Keratinocyte (primary cell): ENCODE data around the gene PRKCI.

Experiments
- EZH2 ChIP-seq: IDR thresholded peaks from one replicate; pipeline ENCODE4 v1.6.1; 2012; ENCODE audit warnings: inconsistent platforms, mild to moderate bottlenecking, low read length, moderate library complexity
- TF ChIP-seq, protein P1 (sequence below), 3 experiments: IDR thresholded peaks in 1 of 3; conservative IDR thresholded peaks in 1 of 3; optimal IDR thresholded peaks in 1 of 3; 2 replicates in 2 of 3; 3 replicates in 1 of 3; pipeline versions ENCODE3 to v1.5.1; 2011; ENCODE audit warnings: low read length in 3 of 3, mild to moderate bottlenecking in 3 of 3, moderate library complexity in 2 of 3, control low read depth in 1 of 3, inconsistent platforms in 1 of 3; ENCODE audit not compliant: insufficient read depth in 2 of 3; ENCODE audit errors: extremely low read depth in 1 of 3

- TF ChIP-seq, protein P1, sequence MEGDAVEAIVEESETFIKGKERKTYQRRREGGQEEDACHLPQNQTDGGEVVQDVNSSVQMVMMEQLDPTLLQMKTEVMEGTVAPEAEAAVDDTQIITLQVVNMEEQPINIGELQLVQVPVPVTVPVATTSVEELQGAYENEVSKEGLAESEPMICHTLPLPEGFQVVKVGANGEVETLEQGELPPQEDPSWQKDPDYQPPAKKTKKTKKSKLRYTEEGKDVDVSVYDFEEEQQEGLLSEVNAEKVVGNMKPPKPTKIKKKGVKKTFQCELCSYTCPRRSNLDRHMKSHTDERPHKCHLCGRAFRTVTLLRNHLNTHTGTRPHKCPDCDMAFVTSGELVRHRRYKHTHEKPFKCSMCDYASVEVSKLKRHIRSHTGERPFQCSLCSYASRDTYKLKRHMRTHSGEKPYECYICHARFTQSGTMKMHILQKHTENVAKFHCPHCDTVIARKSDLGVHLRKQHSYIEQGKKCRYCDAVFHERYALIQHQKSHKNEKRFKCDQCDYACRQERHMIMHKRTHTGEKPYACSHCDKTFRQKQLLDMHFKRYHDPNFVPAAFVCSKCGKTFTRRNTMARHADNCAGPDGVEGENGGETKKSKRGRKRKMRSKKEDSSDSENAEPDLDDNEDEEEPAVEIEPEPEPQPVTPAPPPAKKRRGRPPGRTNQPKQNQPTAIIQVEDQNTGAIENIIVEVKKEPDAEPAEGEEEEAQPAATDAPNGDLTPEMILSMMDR (optimal IDR thresholded peaks at IDR 0.05 in 1 of 3, IDR thresholded peaks at IDR 0.05 in 1 of 3, conservative IDR thresholded peaks at IDR 0.05 in 1 of 3; ENCODE audit: extremely low read depth in 1 of 3, insufficient read depth in 2 of 3, low read length in 3 of 3), result no peak
- TF ChIP-seq EZH2, result no peak
Measured at GRCh38 chr3:170257145-170257544, 34.9 kb downstream of the PRKCI start.
